Fibroblast of lung (primary cell): ENCODE results near the gene SLX9. TPM values are rescaled to one million over a fixed set of nuclear protein-coding genes. Genes with fewer than 3 reads are reported as not detected.
A peak's percentile ranks its signal among the peaks of the same experiment; 100 is the strongest.

Source experiments
- DNase-seq, 2 donors: peaks; one replicate each; pipeline versions ENCODE4 v3.0.0 to v3.0.0-alpha.2; 2010; ENCODE audit warnings: low read depth in 2 of 2
- H2AFZ ChIP-seq: 2 replicates; pipeline ENCODE4 v1.5.1; 2012; ENCODE audit warnings: low read length, control low read depth, inconsistent platforms
- H3K27ac ChIP-seq: 2 replicates; pipeline ENCODE4 v1.5.1; 2011; ENCODE audit warnings: low read length, control low read depth; ENCODE audit not compliant: insufficient read depth
- H3K27me3 ChIP-seq: 2 replicates; pipeline ENCODE4 v1.5.1; 2011; ENCODE audit warnings: mild to moderate bottlenecking, low read length; ENCODE audit not compliant: control insufficient read depth, insufficient read depth
- H3K36me3 ChIP-seq: 2 replicates; pipeline ENCODE4 v1.5.1; 2011; ENCODE audit warnings: low read length; ENCODE audit not compliant: control insufficient read depth, insufficient read depth
- H3K4me1 ChIP-seq: 2 replicates; pipeline ENCODE4 v1.5.1; 2011; ENCODE audit warnings: low read length; ENCODE audit not compliant: control insufficient read depth, insufficient read depth; ENCODE audit errors: extremely low read depth
- H3K4me2 ChIP-seq: 2 replicates; pipeline ENCODE4 v1.5.1; 2011; ENCODE audit warnings: low read length, control low read depth; ENCODE audit not compliant: insufficient read depth; ENCODE audit errors: extremely low read depth
- H3K4me3 ChIP-seq, 4 experiments: fragments of 200-600 bp in 1 of 4; sonication (generic) in 1 of 4; replicated peaks in 1 of 4; 2 replicates each; pipeline ENCODE4 v1.5.1; 2011 to 2016; ENCODE audit warnings: low read length in 4 of 4, low read depth in 3 of 4, mild to moderate bottlenecking in 3 of 4, control low read depth in 2 of 4, inconsistent platforms in 1 of 4, mixed read lengths in 1 of 4; ENCODE audit not compliant: insufficient read depth in 1 of 4; ENCODE audit errors: control extremely low read depth in 1 of 4
- H3K79me2 ChIP-seq: 2 replicates; pipeline ENCODE4 v1.5.1; 2012; ENCODE audit warnings: mild to moderate bottlenecking, low read length, inconsistent platforms; ENCODE audit not compliant: control insufficient read depth, insufficient read depth
- H3K9ac ChIP-seq: 2 replicates; pipeline ENCODE4 v1.5.1; 2011; ENCODE audit warnings: mild to moderate bottlenecking, low read length, control low read depth; ENCODE audit not compliant: insufficient read depth
- H3K9me3 ChIP-seq: 2 replicates; pipeline ENCODE4 v1.5.1; 2012; ENCODE audit warnings: low read depth, low read length; ENCODE audit not compliant: control insufficient read depth, insufficient read depth
- H4K20me1 ChIP-seq: 2 replicates; pipeline ENCODE4 v1.5.1; 2011; ENCODE audit warnings: low read length; ENCODE audit not compliant: control insufficient read depth, insufficient read depth; ENCODE audit errors: extremely low read depth
- CTCF ChIP-seq, 2 donors: IDR thresholded peaks in 1 of 2; conservative IDR thresholded peaks in 1 of 2; 1 replicate in 1 of 2; 2 replicates in 1 of 2; pipeline ENCODE4 v1.5.1; 2011 to 2012; ENCODE audit warnings: low read length in 2 of 2, control low read depth in 1 of 2, inconsistent platforms in 1 of 2, low read depth in 1 of 2, mild to moderate bottlenecking in 1 of 2
- EZH2 ChIP-seq: IDR thresholded peaks from 2 replicates; pipeline ENCODE4 v1.5.1; 2012; ENCODE audit warnings: low read length, control low read depth, mild to moderate bottlenecking; ENCODE audit errors: missing control alignments
- polyA plus RNA-seq, 2 donors: library from polyadenylated mRNA; depleted of rRNA in 1 of 2; stranded (reverse) in 1 of 2; unstranded in 1 of 2; fragments of >200 nt; gene quantifications; 2 replicates each; pipeline ENCODE4 v1.2.1, GENCODE V29; 2011 to 2012; ENCODE audit warnings: missing spikeins in 1 of 2
- total RNA-seq: library from RNA; depleted of rRNA; stranded (reverse); fragments of >200 nt; gene quantifications from 2 replicates; pipeline ENCODE4 v1.2.1, GENCODE V29; 2014

SLX9 gene
- total and polyA plus RNA-seq, 2 donors (not counting 1 experiment from before 2014, with no cell fraction given): 9.7 to 14.9 TPM

DNA sequence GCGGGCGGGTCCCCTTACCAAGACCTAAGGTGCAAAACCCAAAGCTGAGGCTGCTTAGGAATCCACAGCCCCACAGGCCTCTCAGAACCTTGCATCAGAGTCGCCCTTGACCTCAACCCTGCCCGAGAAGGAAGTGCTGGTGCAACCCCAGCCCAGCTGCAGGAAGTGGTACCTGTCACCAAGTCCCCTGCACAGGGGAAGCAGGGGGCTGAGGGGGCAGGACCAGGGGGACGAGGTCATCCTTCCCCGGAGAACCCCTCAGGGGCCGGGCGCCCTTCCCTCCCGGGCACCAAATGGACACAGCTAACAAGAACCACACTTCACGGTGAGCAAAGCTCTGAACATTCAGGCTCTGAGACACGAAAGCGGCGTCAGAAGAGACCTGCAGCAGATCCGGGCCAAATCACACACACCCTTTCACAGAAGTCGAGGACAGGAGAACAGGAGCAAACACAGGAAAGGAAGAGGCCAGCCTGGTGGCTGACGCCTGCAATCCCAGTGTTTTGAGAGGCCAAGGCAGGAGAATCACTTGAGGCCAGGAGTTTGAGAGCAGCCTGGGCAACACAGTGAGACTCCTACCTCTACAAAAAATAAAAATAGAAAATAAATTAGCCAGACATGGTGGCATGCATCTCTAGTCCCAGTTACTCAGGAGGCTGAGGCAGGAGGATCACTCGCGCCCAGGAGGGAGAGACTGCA is 25.5 kb upstream of the SLX9 start:
- Histone ChIP-seq H3K79me2 (no peaks in the 10 kb centered on the region), H3K9ac (no peak overlapping the region), H3K4me2 (no peak overlapping the region), H3K4me3 (no peak overlapping the region), H2AFZ (no peak overlapping the region), H3K36me3 (no peaks in the 10 kb centered on the region), H4K20me1 (no peaks in the 10 kb centered on the region), H3K9me3 (no peaks in the 10 kb centered on the region), H3K27ac (no peak overlapping the region), H3K27me3 (peaks cover 5% of the 10 kb centered on the region), H3K4me1 (no peaks in the 10 kb centered on the region)
- no peak for TF ChIP-seq CTCF (conservative IDR thresholded peaks at IDR 0.05 in 1 of 2, IDR thresholded peaks at IDR 0.05 in 1 of 2; ENCODE audit: low read depth in 1 of 2, low read length in 2 of 2)
- TF ChIP-seq EZH2: no peak
- no peak for DNase-seq

DNA sequence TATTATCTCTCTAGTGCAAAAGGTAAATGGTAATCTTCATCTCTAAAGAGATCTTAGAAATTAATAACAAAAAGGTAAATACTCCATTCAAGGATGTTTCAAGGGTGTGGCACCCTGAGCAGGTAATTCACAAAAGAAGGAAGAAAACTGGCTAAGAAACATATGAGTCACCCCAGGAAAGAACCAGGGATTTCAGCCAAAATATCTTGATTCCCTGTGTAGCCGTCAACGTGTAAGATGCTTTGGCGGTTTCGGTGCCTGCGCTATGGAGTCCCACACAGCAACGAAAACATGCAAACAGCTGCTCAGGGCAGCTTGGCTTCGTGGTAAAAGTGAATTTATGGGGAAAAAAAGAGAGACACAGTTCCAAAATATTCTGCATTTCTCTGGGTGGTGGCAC is 22.9 kb upstream of the SLX9 start:
- no peak overlapping the region for H3K4me2 ChIP-seq
- H2AFZ ChIP-seq: no peak overlapping the region
- no peaks in the 10 kb centered on the region for H3K4me1 ChIP-seq
- H4K20me1 ChIP-seq: no peaks in the 10 kb centered on the region
- H3K27ac ChIP-seq: no peak overlapping the region
- H3K9ac ChIP-seq: no peak overlapping the region
- DNase-seq: peak in 1 of 2 donors; percentile 43
- no peak overlapping the region for H3K4me3 ChIP-seq
- no peaks in the 10 kb centered on the region for H3K9me3 ChIP-seq
- TF ChIP-seq EZH2 (no peak), CTCF (conservative IDR thresholded peaks at IDR 0.05 in 1 of 2, IDR thresholded peaks at IDR 0.05 in 1 of 2; ENCODE audit: low read depth in 1 of 2, low read length in 2 of 2) (no peak)
- no peaks in the 10 kb centered on the region for H3K36me3 ChIP-seq
- peaks cover 16% of the 10 kb centered on the region for H3K27me3 ChIP-seq
- no peaks in the 10 kb centered on the region for H3K79me2 ChIP-seq

GRCh38 chr21:44917446-44918106 is 22.3 kb upstream of the SLX9 start:
- no peaks in the 10 kb centered on the region for H4K20me1 ChIP-seq
- peaks cover 18% of the 10 kb centered on the region for H3K27me3 ChIP-seq
- H3K9me3 ChIP-seq: no peaks in the 10 kb centered on the region
- no peaks in the 10 kb centered on the region for H3K4me1 ChIP-seq
- H3K36me3 ChIP-seq: no peaks in the 10 kb centered on the region
- H3K4me2 ChIP-seq: no peak overlapping the region
- DNase-seq: no peak
- H3K79me2 ChIP-seq: no peaks in the 10 kb centered on the region
- TF ChIP-seq CTCF (conservative IDR thresholded peaks at IDR 0.05 in 1 of 2, IDR thresholded peaks at IDR 0.05 in 1 of 2; ENCODE audit: low read depth in 1 of 2, low read length in 2 of 2) (no peak), EZH2 (no peak)
- H3K27ac ChIP-seq: no peak overlapping the region
- no peak overlapping the region for H3K4me3 ChIP-seq
- H2AFZ ChIP-seq: no peak overlapping the region
- no peak overlapping the region for H3K9ac ChIP-seq
